ENCODE data around the gene COMTD1.

DNA sequence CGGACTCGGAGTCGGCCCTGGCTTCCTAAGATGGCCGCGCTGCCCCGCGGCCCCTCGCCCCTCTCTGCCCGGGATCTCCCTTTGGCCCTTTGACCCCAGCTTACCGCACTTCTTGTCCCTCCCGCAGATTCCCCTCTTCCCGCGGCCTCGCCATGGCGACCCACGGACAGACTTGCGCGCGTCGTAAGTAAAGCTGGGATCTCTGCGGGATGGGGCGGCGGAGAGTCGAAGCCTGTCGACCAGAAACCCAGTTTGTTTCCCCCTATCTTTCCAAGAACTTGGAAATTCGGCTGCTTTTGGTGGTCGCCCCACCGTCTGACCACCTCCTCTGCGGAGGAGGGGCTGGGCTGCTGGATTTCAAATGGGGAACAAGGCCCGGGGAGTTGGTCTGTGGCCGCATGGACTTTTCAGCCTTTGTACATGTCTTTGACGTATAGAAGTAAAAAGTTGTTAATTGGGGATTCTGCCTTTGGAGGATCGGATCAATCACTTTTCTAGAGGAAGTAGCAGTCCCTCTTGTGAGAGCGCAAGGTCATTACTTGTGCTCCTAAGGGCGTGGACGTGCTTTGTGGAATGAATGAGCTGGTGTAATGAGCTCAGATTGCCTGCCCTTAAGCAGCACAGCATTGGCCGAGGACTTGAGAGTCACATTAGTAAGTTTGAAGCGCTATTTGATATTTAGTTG lies 24.6 kb downstream of the COMTD1 start:
- TF ChIP-seq, protein P1, sequence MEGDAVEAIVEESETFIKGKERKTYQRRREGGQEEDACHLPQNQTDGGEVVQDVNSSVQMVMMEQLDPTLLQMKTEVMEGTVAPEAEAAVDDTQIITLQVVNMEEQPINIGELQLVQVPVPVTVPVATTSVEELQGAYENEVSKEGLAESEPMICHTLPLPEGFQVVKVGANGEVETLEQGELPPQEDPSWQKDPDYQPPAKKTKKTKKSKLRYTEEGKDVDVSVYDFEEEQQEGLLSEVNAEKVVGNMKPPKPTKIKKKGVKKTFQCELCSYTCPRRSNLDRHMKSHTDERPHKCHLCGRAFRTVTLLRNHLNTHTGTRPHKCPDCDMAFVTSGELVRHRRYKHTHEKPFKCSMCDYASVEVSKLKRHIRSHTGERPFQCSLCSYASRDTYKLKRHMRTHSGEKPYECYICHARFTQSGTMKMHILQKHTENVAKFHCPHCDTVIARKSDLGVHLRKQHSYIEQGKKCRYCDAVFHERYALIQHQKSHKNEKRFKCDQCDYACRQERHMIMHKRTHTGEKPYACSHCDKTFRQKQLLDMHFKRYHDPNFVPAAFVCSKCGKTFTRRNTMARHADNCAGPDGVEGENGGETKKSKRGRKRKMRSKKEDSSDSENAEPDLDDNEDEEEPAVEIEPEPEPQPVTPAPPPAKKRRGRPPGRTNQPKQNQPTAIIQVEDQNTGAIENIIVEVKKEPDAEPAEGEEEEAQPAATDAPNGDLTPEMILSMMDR (IDR thresholded peaks at IDR 0.05 in 8 of 11, conservative IDR thresholded peaks at IDR 0.05 in 3 of 11): no peak
- no peak for TF ChIP-seq POLR2A (IDR thresholded peaks at IDR 0.05)

All from spleen (tissue), 7 donors.